Activated CD8-positive, alpha-beta memory T cell treated with anti-CD3 and anti-CD28 coated beads, Interleukin-2, amount 50 U/mL, for 1 hour (primary cell): ENCODE results near the gene GGA1.

Source experiments
- DNase-seq: peaks from one replicate; pipeline ENCODE4 v3.0.0-alpha.2; 2020; ENCODE audit errors: extremely low read depth

Gene GGA1

GRCh38 chr22:37608477-37609239, at the start of gene GGA1:
GGA1 (plus strand) TSS chr22:37608834; CDS start chr22:37608861, 27 bp downstream.
- DNase-seq, result peak; percentile 93

GRCh38 chr22:37559521-37559900, 49.1 kb upstream of the GGA1 start:
- no peak for DNase-seq

GRCh38 chr22:37559901-37560607, 48.6 kb upstream of the GGA1 start, which contains the start of gene CDC42EP1:
CDC42EP1 (plus strand) TSS chr22:37560480; CDS start chr22:37566350, 5,870 bp downstream.
- no peak for DNase-seq

- DNase-seq, result no peak
Measured at GRCh38 chr22:37560608-37561211, 47.9 kb upstream of the GGA1 start.

- peak; percentile 51 for DNase-seq
Measured at GRCh38 chr22:37561212-37562048, 47.2 kb upstream of the GGA1 start.

GRCh38 chr22:37562049-37562875, 46.4 kb upstream of the GGA1 start:
- no peak for DNase-seq

GRCh38 chr22:37563153-37564081, 45.2 kb upstream of the GGA1 start:
- no peak for DNase-seq

- DNase-seq, result no peak
Measured at GRCh38 chr22:37564111-37564711, 44.4 kb upstream of the GGA1 start.

- DNase-seq, result no peak
Measured at GRCh38 chr22:37565830-37566229, 42.8 kb upstream of the GGA1 start.

- DNase-seq, result no peak
Measured at GRCh38 chr22:37566329-37566837, 42.3 kb upstream of the GGA1 start.

GRCh38 chr22:37566903-37567798, 41.5 kb upstream of the GGA1 start:
- DNase-seq, result peak; percentile 70

- DNase-seq, result no peak
Measured at GRCh38 chr22:37568012-37568411, 40.6 kb upstream of the GGA1 start.

GRCh38 chr22:37568448-37569008, 40.1 kb upstream of the GGA1 start:
- DNase-seq, result no peak

- DNase-seq, result no peak
Measured at GRCh38 chr22:37569009-37569920, 39.4 kb upstream of the GGA1 start.

- no peak for DNase-seq
Measured at GRCh38 chr22:37569921-37570660, 38.5 kb upstream of the GGA1 start.

GRCh38 chr22:37570661-37570976, 38.0 kb upstream of the GGA1 start:
- no peak for DNase-seq
